Caco-2 (cell line): Measurements from ENCODE around the gene ERC1. TPM values are rescaled to one million over a fixed set of nuclear protein-coding genes. Genes with fewer than 3 reads are reported as not detected.

Source experiments
- BruUV-seq: library from RNA; stranded (reverse); fragments of 400-500 nt; replicated peaks from 2 replicates; lab custom pipeline; 2021; lab: Mats Ljungman, UMichigan
- CTCF ChIA-PET: fragments of 300-600 bp; sonication (Branson Sonifier 250); formaldehyde crosslinking; loops from one replicate; lab custom pipeline; 2022; ENCODE audit warnings: antibody characterized with exemption; lab: Charles Lee
- POLR2A ChIA-PET: fragments of 300-600 bp; sonication (Branson Sonifier 250); formaldehyde crosslinking; loops from one replicate; lab custom pipeline; 2022; ENCODE audit warnings: antibody characterized with exemption; lab: Charles Lee
- DNase-seq, 2 experiments: peaks; one replicate each; pipeline versions ENCODE4 v3.0.0 to v3.0.0-alpha.2; 2020 to 2022
- H3K27me3 ChIP-seq: replicated peaks from 2 replicates; pipeline ENCODE4 v1.6.0; 2011; ENCODE audit warnings: low read length; ENCODE audit not compliant: control insufficient read depth, insufficient read depth
- H3K36me3 ChIP-seq: 2 replicates; pipeline ENCODE4 v1.5.1; 2011; ENCODE audit warnings: low read length; ENCODE audit not compliant: control insufficient read depth, insufficient read depth
- H3K4me1 ChIP-seq: fragments of 250-450 bp; sonication (Bioruptor Pico); 2 replicates; pipeline ENCODE4 v1.5.1; 2020; ENCODE audit warnings: mild to moderate bottlenecking
- H3K4me3 ChIP-seq: 2 replicates; pipeline ENCODE4 v1.5.1; 2011; ENCODE audit warnings: low read depth, mild to moderate bottlenecking, control low read depth, low read length
- H3K9me3 ChIP-seq: fragments of 250-450 bp; sonication (Bioruptor Pico); 2 replicates; pipeline ENCODE4 v1.5.1; 2020; ENCODE audit warnings: mild to moderate bottlenecking, moderate library complexity
- H3K27ac Mint-ChIP-seq: one replicate; pipeline ENCODE4 v1.8.0; 2022; ENCODE audit warnings: mixed read lengths; ENCODE audit not compliant: unreplicated experiment
- H3K27me3 Mint-ChIP-seq: one replicate; pipeline ENCODE4 v1.8.0; 2022; ENCODE audit warnings: mixed read lengths; ENCODE audit not compliant: insufficient read depth, unreplicated experiment
- H3K36me3 Mint-ChIP-seq: one replicate; pipeline ENCODE4 v1.8.0; 2022; ENCODE audit warnings: mild to moderate bottlenecking, mixed read lengths; ENCODE audit not compliant: insufficient read depth, unreplicated experiment
- H3K4me1 Mint-ChIP-seq: one replicate; pipeline ENCODE4 v1.8.0; 2022; ENCODE audit warnings: low read depth, mixed read lengths; ENCODE audit not compliant: unreplicated experiment
- H3K4me3 Mint-ChIP-seq: one replicate; pipeline ENCODE4 v1.8.0; 2022; ENCODE audit warnings: mild to moderate bottlenecking, moderate library complexity, mixed read lengths; ENCODE audit not compliant: unreplicated experiment
- H3K9me3 Mint-ChIP-seq: one replicate; pipeline ENCODE4 v1.8.0; 2022; ENCODE audit warnings: mixed read lengths; ENCODE audit not compliant: unreplicated experiment
- intact Hi-C: fragments of 100-400 bp; cut with micrococcal nuclease; formaldehyde crosslinking; loops from one replicate; pipeline ENCODE4 v1.10.0; 2022; ENCODE audit not compliant: unreplicated experiment
- total RNA-seq: library from RNA; stranded (reverse); gene quantifications from 2 replicates; pipeline ENCODE4 v1.2.3, GENCODE V29; 2022
- TF ChIP-seq, protein P1 (sequence below), 2 experiments: fragments of 200-600 bp in 1 of 2; IDR thresholded peaks; 1 replicate in 1 of 2; 2 replicates in 1 of 2; pipeline versions ENCODE4 v1.5.1 to v1.8.0; 2011 to 2022; ENCODE audit warnings: antibody characterized with exemption in 1 of 2, control low read depth in 1 of 2, inconsistent platforms in 1 of 2, low read depth in 1 of 2, low read length in 1 of 2, mild to moderate bottlenecking in 1 of 2, moderate library complexity in 1 of 2; ENCODE audit not compliant: insufficient read depth in 1 of 2, severe bottlenecking in 1 of 2, unreplicated experiment in 1 of 2

The ERC1 gene
- total RNA-seq, 1 experiment from 2014 or later: 88.4 TPM

GRCh38 chr12:1428671-1429070 lies 437.6 kb downstream of the ERC1 start:
- no peak overlapping the region for H3K4me3 ChIP-seq
- peaks cover 2% of the 10 kb centered on the region for H3K9me3 Mint-ChIP-seq
- ChIA-PET POLR2A (no interaction called here), CTCF (no interaction called here)
- TF ChIP-seq, protein P1, sequence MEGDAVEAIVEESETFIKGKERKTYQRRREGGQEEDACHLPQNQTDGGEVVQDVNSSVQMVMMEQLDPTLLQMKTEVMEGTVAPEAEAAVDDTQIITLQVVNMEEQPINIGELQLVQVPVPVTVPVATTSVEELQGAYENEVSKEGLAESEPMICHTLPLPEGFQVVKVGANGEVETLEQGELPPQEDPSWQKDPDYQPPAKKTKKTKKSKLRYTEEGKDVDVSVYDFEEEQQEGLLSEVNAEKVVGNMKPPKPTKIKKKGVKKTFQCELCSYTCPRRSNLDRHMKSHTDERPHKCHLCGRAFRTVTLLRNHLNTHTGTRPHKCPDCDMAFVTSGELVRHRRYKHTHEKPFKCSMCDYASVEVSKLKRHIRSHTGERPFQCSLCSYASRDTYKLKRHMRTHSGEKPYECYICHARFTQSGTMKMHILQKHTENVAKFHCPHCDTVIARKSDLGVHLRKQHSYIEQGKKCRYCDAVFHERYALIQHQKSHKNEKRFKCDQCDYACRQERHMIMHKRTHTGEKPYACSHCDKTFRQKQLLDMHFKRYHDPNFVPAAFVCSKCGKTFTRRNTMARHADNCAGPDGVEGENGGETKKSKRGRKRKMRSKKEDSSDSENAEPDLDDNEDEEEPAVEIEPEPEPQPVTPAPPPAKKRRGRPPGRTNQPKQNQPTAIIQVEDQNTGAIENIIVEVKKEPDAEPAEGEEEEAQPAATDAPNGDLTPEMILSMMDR (IDR thresholded peaks at IDR 0.05; ENCODE audit: insufficient read depth in 1 of 2, low read depth in 1 of 2, low read length in 1 of 2, severe bottlenecking in 1 of 2, unreplicated experiment in 1 of 2): no peak
- no peak overlapping the region for H3K27ac Mint-ChIP-seq
- peaks cover 9% of the 10 kb centered on the region; the same call in 1 of the 2 replicates for H3K4me1 ChIP-seq
- H3K27me3 ChIP-seq: no peaks in the 10 kb centered on the region
- DNase-seq: no peak
- H3K4me3 Mint-ChIP-seq: no peak overlapping the region
- intact Hi-C loops: no loop called here
- no peaks in the 10 kb centered on the region for H3K9me3 ChIP-seq
- H3K27me3 Mint-ChIP-seq: no peaks in the 10 kb centered on the region
- H3K36me3 ChIP-seq: no peaks in the 10 kb centered on the region
- H3K4me1 Mint-ChIP-seq: peaks cover 25% of the 10 kb centered on the region
- H3K36me3 Mint-ChIP-seq: no peaks in the 10 kb centered on the region
- BruUV-seq: no TSS peak

DNA sequence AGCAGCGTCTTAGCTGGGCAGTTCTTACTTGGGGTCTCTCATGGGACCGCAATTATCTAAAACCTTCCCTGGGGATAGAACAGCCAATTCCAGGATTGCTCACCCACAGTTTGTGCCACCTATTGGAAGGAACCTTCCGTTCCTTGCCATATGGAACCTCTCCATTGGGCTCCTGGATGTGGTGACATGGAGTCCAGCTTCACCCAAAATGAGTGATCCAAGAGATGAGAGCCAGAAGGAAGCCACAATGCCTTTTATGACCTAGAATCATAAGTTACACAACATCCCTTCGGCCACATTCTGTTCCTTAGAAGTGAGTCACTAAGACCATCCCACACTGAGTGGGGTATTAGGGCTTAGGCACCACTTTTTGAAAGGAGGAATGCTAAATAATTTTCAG lies 439.0 kb downstream of the ERC1 start:
- CTCF ChIA-PET: no interaction called here

GRCh38 chr12:1434296-1434955 lies 443.4 kb downstream of the ERC1 start:
- no peaks in the 10 kb centered on the region for H3K9me3 Mint-ChIP-seq
- no TSS peak for BruUV-seq

More for the DNA sequence above, 439.0 kb downstream of the ERC1 start:
- H3K9me3 ChIP-seq: no peaks in the 10 kb centered on the region
- H3K4me3 ChIP-seq: no peak overlapping the region
- H3K4me1 Mint-ChIP-seq: peaks cover 17% of the 10 kb centered on the region
- no peaks in the 10 kb centered on the region for H3K27me3 Mint-ChIP-seq
- TF ChIP-seq, protein P1 (IDR thresholded peaks at IDR 0.05; ENCODE audit: insufficient read depth in 1 of 2, low read depth in 1 of 2, low read length in 1 of 2, severe bottlenecking in 1 of 2, unreplicated experiment in 1 of 2): no peak
- no peaks in the 10 kb centered on the region for H3K36me3 Mint-ChIP-seq
- H3K4me1 ChIP-seq: peaks cover 5% of the 10 kb centered on the region; the same call in 1 of the 2 replicates
- POLR2A ChIA-PET: no interaction called here
- no peak overlapping the region for H3K27ac Mint-ChIP-seq
- intact Hi-C loops: no loop called here
- no TSS peak for BruUV-seq
- no peak for DNase-seq
- H3K27me3 ChIP-seq: no peaks in the 10 kb centered on the region
- no peaks in the 10 kb centered on the region for H3K9me3 Mint-ChIP-seq
- no peaks in the 10 kb centered on the region for H3K36me3 ChIP-seq
- H3K4me3 Mint-ChIP-seq: no peak overlapping the region

More at GRCh38 chr12:1434296-1434955, 443.4 kb downstream of the ERC1 start:
- Histone ChIP-seq H3K9me3 (no peaks in the 10 kb centered on the region), H3K36me3 (no peaks in the 10 kb centered on the region), H3K27me3 (no peaks in the 10 kb centered on the region), H3K4me3 (no peak overlapping the region), H3K4me1 (no peaks in the 10 kb centered on the region)
- POLR2A ChIA-PET: interaction anchor here (0.5 to 0.6 kb wide), 2 partner anchors 38 to 138 kb away, joined by 3 to 7 read pairs; no protein-coding TSS in a partner anchor
- Mint-ChIP-seq H3K4me3 (no peak overlapping the region), H3K27me3 (no peaks in the 10 kb centered on the region), H3K4me1 (peaks cover 17% of the 10 kb centered on the region), H3K27ac (no peak overlapping the region), H3K36me3 (no peaks in the 10 kb centered on the region)
- TF ChIP-seq, protein P1 (IDR thresholded peaks at IDR 0.05; ENCODE audit: insufficient read depth in 1 of 2, low read depth in 1 of 2, low read length in 1 of 2, severe bottlenecking in 1 of 2, unreplicated experiment in 1 of 2): no peak
- CTCF ChIA-PET: interaction anchor here (0.6 to 0.8 kb wide), 2 partner anchors 111 to 316 kb away, joined by 3 read pairs; no protein-coding TSS in a partner anchor
- DNase-seq: no peak
- intact Hi-C loops: no loop called here
